GM19239 (cell line): ENCODE measurements around the gene NLRP5.
"Not testable (repeated sequence)": the region's sequence is repeated elsewhere in the genome, so short reads cannot be mapped to it uniquely, and the experiment has no call there.

Experiments
- DNase-seq: peaks from one replicate; pipeline ENCODE4 v3.0.0; 2011; ENCODE audit warnings: low spot score; ENCODE audit not compliant: insufficient read length
- FAIRE-seq: peaks from 2 replicates; lab custom pipeline; 2011; peaks lifted over from hg19 to GRCh38; lab: Jason Lieb, UNC

Gene NLRP5

GRCh38 chr19:55986487-55986886, at the start of gene NLRP5:
NLRP5 (plus strand) TSS chr19:55986775.
- FAIRE-seq (no peak), DNase-seq (no peak)

- no peak for FAIRE-seq
- no peak for DNase-seq
Measured at GRCh38 chr19:55939206-55939605, 47.4 kb upstream of the NLRP5 start.

GRCh38 chr19:55940306-55940705, 46.3 kb upstream of the NLRP5 start:
- FAIRE-seq (no peak), DNase-seq (no peak)

- DNase-seq (no peak), FAIRE-seq (no peak)
Measured at GRCh38 chr19:55947532-55947931, 39.0 kb upstream of the NLRP5 start, which contains the start of gene NLRP8. NLRP8 (plus strand) TSS chr19:55947832.

GRCh38 chr19:55950566-55950965, 36.0 kb upstream of the NLRP5 start:
- DNase-seq, FAIRE-seq: not testable (repeated sequence)

- DNase-seq (no peak), FAIRE-seq (no peak)
Measured at GRCh38 chr19:55956431-55956830, 30.1 kb upstream of the NLRP5 start.

- DNase-seq, result no peak
Measured at GRCh38 chr19:55958356-55958755, 28.2 kb upstream of the NLRP5 start.

GRCh38 chr19:55959996-55960675, 26.4 kb upstream of the NLRP5 start:
- no peak for FAIRE-seq
- no peak for DNase-seq

More at GRCh38 chr19:55958356-55958755, 28.2 kb upstream of the NLRP5 start:
- no peak for FAIRE-seq

- DNase-seq (no peak), FAIRE-seq (no peak)
Measured at GRCh38 chr19:55962186-55962585, 24.4 kb upstream of the NLRP5 start.

GRCh38 chr19:55973982-55974381, 12.6 kb upstream of the NLRP5 start:
- DNase-seq, result no peak
- no peak for FAIRE-seq

- DNase-seq (no peak), FAIRE-seq (no peak)
Measured at GRCh38 chr19:55980415-55980814, 6.2 kb upstream of the NLRP5 start.

GRCh38 chr19:55985254-55985653, 1.3 kb upstream of the NLRP5 start:
- no peak for DNase-seq
- FAIRE-seq, result no peak

- no peak for DNase-seq
- FAIRE-seq, result no peak
Measured at GRCh38 chr19:55990831-55991230, 4.3 kb downstream of the NLRP5 start.

- no peak for FAIRE-seq
- DNase-seq, result no peak
Measured at GRCh38 chr19:55993492-55993891, 6.9 kb downstream of the NLRP5 start.

GRCh38 chr19:56014765-56015164, 28.2 kb downstream of the NLRP5 start:
- no peak for DNase-seq
- FAIRE-seq, result no peak

- FAIRE-seq (no peak), DNase-seq (no peak)
Measured at GRCh38 chr19:56015756-56016155, 29.2 kb downstream of the NLRP5 start.

- not testable (repeated sequence) for DNase-seq, FAIRE-seq
Measured at GRCh38 chr19:56019325-56019724, 32.8 kb downstream of the NLRP5 start.

- not testable (repeated sequence) for FAIRE-seq, DNase-seq
Measured at GRCh38 chr19:56020355-56020975, 33.9 kb downstream of the NLRP5 start.

- no peak for FAIRE-seq
- DNase-seq, result no peak
Measured at GRCh38 chr19:56026769-56027168, 40.2 kb downstream of the NLRP5 start.

GRCh38 chr19:56053596-56053995, 67.0 kb downstream of the NLRP5 start:
- DNase-seq (no peak), FAIRE-seq (no peak)

GRCh38 chr19:56066152-56067023, 79.8 kb downstream of the NLRP5 start:
- FAIRE-seq (no peak), DNase-seq (no peak)
